MCF 10A (cell line): ENCODE data around the gene CRISP3. TPM values are rescaled to one million over a fixed set of nuclear protein-coding genes. Genes with fewer than 3 reads are reported as not detected.

ENCODE experiments used
- BruUV-seq: library from RNA; stranded (reverse); fragments of 400-500 nt; replicated peaks from 2 replicates; lab custom pipeline; 2021; lab: Mats Ljungman, UMichigan
- CTCF ChIA-PET: fragments of 300-600 bp; sonication (Branson Sonifier 250); formaldehyde crosslinking; extraction: SDS; loops from one replicate; lab custom pipeline; 2021; ENCODE audit warnings: antibody characterized with exemption, inconsistent platforms; lab: Yijun Ruan, JAX
- POLR2A ChIA-PET: fragments of 300-600, 350-650 bp; sonication (Branson Sonifier 250); formaldehyde crosslinking; extraction: SDS; loops from one replicate; lab custom pipeline; 2020; ENCODE audit warnings: antibody characterized with exemption, inconsistent platforms; lab: Yijun Ruan, JAX
- DNase-seq: peaks from one replicate; pipeline ENCODE4 v3.0.0-alpha.2; 2018; ENCODE audit not compliant: unreplicated experiment
- H3K27ac Mint-ChIP-seq: one replicate; pipeline ENCODE4 v1.8.0; 2022; ENCODE audit warnings: mild to moderate bottlenecking, low read depth, mixed read lengths; ENCODE audit not compliant: unreplicated experiment
- H3K27me3 Mint-ChIP-seq: one replicate; pipeline ENCODE4 v1.8.0; 2022; ENCODE audit warnings: mixed read lengths; ENCODE audit not compliant: insufficient read depth, unreplicated experiment
- H3K36me3 Mint-ChIP-seq: one replicate; pipeline ENCODE4 v1.8.0; 2022; ENCODE audit warnings: mild to moderate bottlenecking, moderate library complexity, mixed read lengths; ENCODE audit not compliant: insufficient read depth, unreplicated experiment
- H3K4me1 Mint-ChIP-seq: one replicate; pipeline ENCODE4 v1.8.0; 2022; ENCODE audit warnings: mixed read lengths; ENCODE audit not compliant: insufficient read depth, unreplicated experiment
- H3K4me3 Mint-ChIP-seq: one replicate; pipeline ENCODE4 v1.8.0; 2022; ENCODE audit warnings: mild to moderate bottlenecking, moderate library complexity, mixed read lengths; ENCODE audit not compliant: unreplicated experiment
- H3K9me3 Mint-ChIP-seq: one replicate; pipeline ENCODE4 v1.8.0; 2022; ENCODE audit warnings: mixed read lengths; ENCODE audit not compliant: unreplicated experiment
- intact Hi-C: fragments of 100-400 bp; cut with micrococcal nuclease; formaldehyde crosslinking; loops from 2 replicates; pipeline ENCODE4 v1.14.1; 2022
- total RNA-seq: library from RNA; stranded (reverse); gene quantifications from 2 replicates; pipeline ENCODE4 v1.2.3, GENCODE V29; 2022
- TF ChIP-seq, protein P1 (sequence below): fragments of 200-600 bp; IDR thresholded peaks from one replicate; pipeline ENCODE4 v1.8.0; 2022; ENCODE audit warnings: antibody characterized with exemption, mild to moderate bottlenecking; ENCODE audit not compliant: unreplicated experiment

The CRISP3 gene
- total RNA-seq, 1 experiment from 2014 or later: not detected

DNA sequence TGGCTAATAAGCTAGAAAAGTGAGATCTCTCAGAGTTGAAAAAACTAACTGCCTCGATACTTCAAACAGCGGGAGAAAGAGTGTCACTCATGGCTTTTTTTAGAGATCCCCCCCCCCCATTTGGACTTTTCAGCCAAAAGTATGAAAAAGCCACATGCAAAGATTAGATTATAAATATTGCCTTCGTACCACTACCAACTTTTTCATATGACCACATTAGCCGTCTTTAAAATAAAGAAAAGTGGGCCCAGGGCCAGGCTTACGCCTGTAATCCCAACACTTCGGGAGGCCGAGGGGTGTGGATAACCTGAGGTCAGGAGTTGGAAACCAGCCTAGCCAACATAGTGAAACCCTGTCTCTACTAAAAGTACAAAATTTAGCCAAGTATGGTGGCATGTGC, 38.5 kb upstream of the CRISP3 start:
- DNase-seq: no peak
- Mint-ChIP-seq H3K4me3 (no peak overlapping the region), H3K27me3 (no peaks in the 10 kb centered on the region), H3K4me1 (no peaks in the 10 kb centered on the region), H3K9me3 (no peaks in the 10 kb centered on the region), H3K36me3 (no peaks in the 10 kb centered on the region), H3K27ac (no peak overlapping the region)
- BruUV-seq: no TSS peak
- intact Hi-C loops: no loop called here
- POLR2A ChIA-PET: interaction anchor here (0.7 kb wide), 1 partner anchor 37 kb away, joined by 3 read pairs; no protein-coding TSS in a partner anchor
- CTCF ChIA-PET: interaction anchor here (0.6 to 0.9 kb wide), 3 partner anchors 34 to 259 kb away, joined by 3 read pairs; no protein-coding TSS in a partner anchor
- TF ChIP-seq, protein P1, sequence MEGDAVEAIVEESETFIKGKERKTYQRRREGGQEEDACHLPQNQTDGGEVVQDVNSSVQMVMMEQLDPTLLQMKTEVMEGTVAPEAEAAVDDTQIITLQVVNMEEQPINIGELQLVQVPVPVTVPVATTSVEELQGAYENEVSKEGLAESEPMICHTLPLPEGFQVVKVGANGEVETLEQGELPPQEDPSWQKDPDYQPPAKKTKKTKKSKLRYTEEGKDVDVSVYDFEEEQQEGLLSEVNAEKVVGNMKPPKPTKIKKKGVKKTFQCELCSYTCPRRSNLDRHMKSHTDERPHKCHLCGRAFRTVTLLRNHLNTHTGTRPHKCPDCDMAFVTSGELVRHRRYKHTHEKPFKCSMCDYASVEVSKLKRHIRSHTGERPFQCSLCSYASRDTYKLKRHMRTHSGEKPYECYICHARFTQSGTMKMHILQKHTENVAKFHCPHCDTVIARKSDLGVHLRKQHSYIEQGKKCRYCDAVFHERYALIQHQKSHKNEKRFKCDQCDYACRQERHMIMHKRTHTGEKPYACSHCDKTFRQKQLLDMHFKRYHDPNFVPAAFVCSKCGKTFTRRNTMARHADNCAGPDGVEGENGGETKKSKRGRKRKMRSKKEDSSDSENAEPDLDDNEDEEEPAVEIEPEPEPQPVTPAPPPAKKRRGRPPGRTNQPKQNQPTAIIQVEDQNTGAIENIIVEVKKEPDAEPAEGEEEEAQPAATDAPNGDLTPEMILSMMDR: no peak

DNA sequence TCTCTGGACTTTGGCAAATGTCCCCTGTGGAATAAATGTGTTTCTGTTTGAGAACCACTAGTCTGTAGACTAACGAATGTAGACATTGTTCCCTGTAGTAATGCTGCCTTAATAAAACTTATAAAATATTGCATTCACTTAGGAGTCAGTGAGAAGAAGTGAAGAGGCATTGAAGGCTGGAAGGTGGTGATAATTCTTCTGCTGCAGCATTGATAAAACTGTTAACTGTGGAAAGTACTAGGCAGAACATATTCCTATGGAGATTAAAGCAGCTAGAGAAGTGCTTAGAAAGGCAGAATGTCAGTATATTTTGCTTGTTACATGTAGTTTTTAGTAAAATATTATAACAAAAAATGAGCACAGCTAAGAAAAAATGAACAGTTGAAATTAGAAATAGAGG, 38.1 kb upstream of the CRISP3 start:
- Mint-ChIP-seq H3K4me1 (no peaks in the 10 kb centered on the region), H3K27ac (no peak overlapping the region), H3K9me3 (no peaks in the 10 kb centered on the region), H3K4me3 (no peak overlapping the region), H3K27me3 (no peaks in the 10 kb centered on the region), H3K36me3 (no peaks in the 10 kb centered on the region)
- no peak for DNase-seq
- no TSS peak for BruUV-seq
- CTCF ChIA-PET: interaction anchor here (0.9 kb wide), 1 partner anchor 34 kb away, joined by 3 read pairs; no protein-coding TSS in a partner anchor
- POLR2A ChIA-PET: interaction anchor here (0.7 kb wide), 1 partner anchor 36 kb away, joined by 3 read pairs; no protein-coding TSS in a partner anchor
- TF ChIP-seq, protein P1: no peak
- intact Hi-C loops: no loop called here

GRCh38 chr6:49776444-49776843, 32.3 kb upstream of the CRISP3 start:
- TF ChIP-seq, protein P1: no peak
- CTCF ChIA-PET: no interaction called here
- Mint-ChIP-seq H3K9me3 (no peaks in the 10 kb centered on the region), H3K36me3 (no peaks in the 10 kb centered on the region), H3K27ac (no peak overlapping the region), H3K4me3 (no peak overlapping the region), H3K4me1 (no peaks in the 10 kb centered on the region), H3K27me3 (peaks cover 11% of the 10 kb centered on the region)
- no TSS peak for BruUV-seq
- intact Hi-C loops: no loop called here
- DNase-seq: no peak
- POLR2A ChIA-PET: no interaction called here

- POLR2A ChIA-PET: no interaction called here
- no TSS peak for BruUV-seq
- H3K36me3 Mint-ChIP-seq: no peaks in the 10 kb centered on the region
- intact Hi-C loops: no loop called here
- H3K9me3 Mint-ChIP-seq: no peaks in the 10 kb centered on the region
- TF ChIP-seq, protein P1: no peak
- no peak for DNase-seq
- no peak overlapping the region for H3K27ac Mint-ChIP-seq
- peaks cover 11% of the 10 kb centered on the region for H3K27me3 Mint-ChIP-seq
- CTCF ChIA-PET: no interaction called here
- no peak overlapping the region for H3K4me3 Mint-ChIP-seq
- no peaks in the 10 kb centered on the region for H3K4me1 Mint-ChIP-seq
Measured at GRCh38 chr6:49775043-49775442, 30.9 kb upstream of the CRISP3 start.
